OCI-LY7 (cell line): ENCODE measurements around the gene IL18RAP. TPM values are rescaled to one million over a fixed set of nuclear protein-coding genes. Genes with fewer than 3 reads are reported as not detected.

Source experiments
- BruUV-seq: library from RNA; stranded (reverse); fragments of 400-500 nt; replicated peaks from 2 replicates; lab custom pipeline; 2021; lab: Mats Ljungman, UMichigan
- CTCF ChIA-PET: fragments of 300-600 bp; sonication (Branson Sonifier 250); formaldehyde crosslinking; loops from one replicate; lab custom pipeline; 2022; ENCODE audit warnings: antibody characterized with exemption; ENCODE audit not compliant: unreplicated experiment; lab: Charles Lee
- POLR2A ChIA-PET: fragments of 300-600 bp; sonication (Branson Sonifier 250); formaldehyde crosslinking; loops from one replicate; lab custom pipeline; 2022; ENCODE audit warnings: antibody characterized with exemption; lab: Charles Lee
- DNase-seq: peaks from one replicate; pipeline ENCODE4 v3.0.0-alpha.2; 2015; ENCODE audit warnings: low spot score
- H2AFZ ChIP-seq: fragments of 200-600 bp; sonication (generic), shearing (Covaris generic); 2 replicates; pipeline ENCODE4 v1.6.1; 2014; ENCODE audit warnings: mild to moderate bottlenecking, antibody characterized with exemption, low read length, moderate library complexity
- H3K27ac ChIP-seq: fragments of 200-600 bp; sonication (generic); 2 replicates; pipeline ENCODE4 v1.5.1; 2014; ENCODE audit warnings: mixed run types, low read depth, mild to moderate bottlenecking, moderate library complexity, low read length, inconsistent platforms; ENCODE audit not compliant: poor library complexity, severe bottlenecking
- H3K36me3 ChIP-seq: fragments of 200-600 bp; sonication (generic); 2 replicates; pipeline ENCODE4 v1.6.1; 2014; ENCODE audit warnings: mild to moderate bottlenecking, antibody characterized with exemption, low read length, moderate library complexity, mixed read lengths; ENCODE audit not compliant: insufficient read depth
- H3K4me1 ChIP-seq: fragments of 200-600 bp; sonication (generic); 2 replicates; pipeline ENCODE4 v1.5.1; 2014; ENCODE audit warnings: mild to moderate bottlenecking, low read length; ENCODE audit not compliant: insufficient read depth, poor library complexity, severe bottlenecking
- H3K4me2 ChIP-seq: fragments of 200-600 bp; sonication (generic); 2 replicates; pipeline ENCODE4 v1.6.1; 2014; ENCODE audit warnings: mild to moderate bottlenecking, low read length
- H3K4me3 ChIP-seq: fragments of 200-600 bp; sonication (generic); 2 replicates; pipeline ENCODE4 v1.5.1; 2014; ENCODE audit warnings: mild to moderate bottlenecking, low read depth, low read length; ENCODE audit not compliant: poor library complexity, severe bottlenecking
- H3K79me2 ChIP-seq: fragments of 200-600 bp; sonication (generic); 2 replicates; pipeline ENCODE4 v1.6.1; 2016; ENCODE audit warnings: low read depth, mild to moderate bottlenecking, low read length, moderate library complexity, mixed read lengths; ENCODE audit not compliant: insufficient read depth
- H3K9me2 ChIP-seq: fragments of 200-600 bp; sonication (generic); 2 replicates; pipeline ENCODE4 v1.6.1; 2016; ENCODE audit warnings: mild to moderate bottlenecking, low read length, mixed read lengths; ENCODE audit not compliant: insufficient read depth
- H3K9me3 ChIP-seq: fragments of 200-600 bp; sonication (generic); 2 replicates; pipeline ENCODE4 v1.6.1; 2014; ENCODE audit warnings: mild to moderate bottlenecking, mixed run types, low read length, mixed read lengths
- H4K20me1 ChIP-seq: fragments of 200-600 bp; sonication (generic); 2 replicates; pipeline ENCODE4 v1.6.1; 2014; ENCODE audit warnings: mild to moderate bottlenecking, antibody characterized with exemption, low read length, moderate library complexity, mixed read lengths; ENCODE audit not compliant: insufficient read depth
- CTCF ChIP-seq: fragments of 200-600 bp; sonication (generic); conservative IDR thresholded peaks from 2 replicates; pipeline ENCODE4 v1.5.1; 2014; ENCODE audit warnings: mild to moderate bottlenecking, antibody characterized with exemption, low read length, moderate library complexity, mixed read lengths
- EZH2phosphoT487 ChIP-seq: fragments of 200-600 bp; sonication (generic); IDR thresholded peaks from 2 replicates; pipeline ENCODE4 v1.6.1; 2018; ENCODE audit warnings: low read depth, borderline replicate concordance, mild to moderate bottlenecking, mixed run types, antibody characterized with exemption, low read length, moderate library complexity, mixed read lengths
- intact Hi-C: fragments of 100-400 bp; cut with micrococcal nuclease; formaldehyde crosslinking; loops from one replicate; pipeline ENCODE4 v1.10.0; 2022; ENCODE audit not compliant: unreplicated experiment
- total RNA-seq, 2 experiments: library from RNA; depleted of rRNA in 1 of 2; stranded (reverse); fragments of >200 nt in 1 of 2; shearing (Covaris generic) in 1 of 2; gene quantifications; 2 replicates each; pipeline ENCODE4 v1.2.3, GENCODE V29; 2014 to 2022

IL18RAP gene
- total RNA-seq, 2 experiments from 2014 or later = not detected

GRCh38 chr2:102473020-102473419, 50.1 kb downstream of the IL18RAP start, which contains the start of gene SLC9A4:
SLC9A4 (plus strand) TSS chr2:102473226; CDS start chr2:102473760, 534 bp downstream.
- H4K20me1 ChIP-seq = no peaks in the 10 kb centered on the region
- H3K4me3 ChIP-seq = no peak within 1 kb of the TSS
- H3K4me2 ChIP-seq = no peak within 1 kb of the TSS
- POLR2A ChIA-PET = no interaction called here
- H3K36me3 ChIP-seq = no peaks in the 10 kb centered on the region
- H3K79me2 ChIP-seq = no peaks in the 10 kb centered on the region
- H3K9me2 ChIP-seq = no peaks in the 10 kb centered on the region
- CTCF ChIA-PET = no interaction called here
- peak; percentile 27 for DNase-seq
- intact Hi-C loops = loop anchor here (10.0 kb wide), 1 partner anchor 142 kb away; the partner anchor contains the start of gene SLC9A2
- no peaks in the 10 kb centered on the region for H3K9me3 ChIP-seq
- no peak within 1 kb of the TSS for H3K27ac ChIP-seq
- no peaks in the 10 kb centered on the region for H3K4me1 ChIP-seq
- TF ChIP-seq EZH2phosphoT487 = no peak
- peak; percentile 93 for TF ChIP-seq CTCF
- no peak within 1 kb of the TSS for H2AFZ ChIP-seq
- BruUV-seq = no TSS peak

GRCh38 chr2:102473631-102474030, 50.7 kb downstream of the IL18RAP start:
- Histone ChIP-seq H3K79me2 (no peaks in the 10 kb centered on the region), H3K36me3 (no peaks in the 10 kb centered on the region), H2AFZ (no peak overlapping the region), H3K4me1 (no peaks in the 10 kb centered on the region), H4K20me1 (no peaks in the 10 kb centered on the region), H3K27ac (no peak overlapping the region), H3K9me3 (no peaks in the 10 kb centered on the region), H3K4me3 (no peak overlapping the region), H3K4me2 (no peak overlapping the region), H3K9me2 (no peaks in the 10 kb centered on the region)
- ChIA-PET POLR2A (no interaction called here), CTCF (no interaction called here)
- no TSS peak for BruUV-seq
- intact Hi-C loops = loop anchor here (10.0 kb wide), 1 partner anchor 141 kb away; the partner anchor contains the start of gene SLC9A2
- no peak for TF ChIP-seq CTCF
- no peak for TF ChIP-seq EZH2phosphoT487
- DNase-seq = no peak

GRCh38 chr2:102474785-102475184, 51.8 kb downstream of the IL18RAP start:
- intact Hi-C loops = loop anchor here (10.0 kb wide), 1 partner anchor 140 kb away; the partner anchor contains the start of gene SLC9A2
- no peak for DNase-seq
- POLR2A ChIA-PET = no interaction called here

More at GRCh38 chr2:102474785-102475184, 51.8 kb downstream of the IL18RAP start:
- H3K79me2 ChIP-seq = no peaks in the 10 kb centered on the region
- H3K9me3 ChIP-seq = no peaks in the 10 kb centered on the region
- no peaks in the 10 kb centered on the region for H3K9me2 ChIP-seq
- CTCF ChIA-PET = no interaction called here
- no peaks in the 10 kb centered on the region for H4K20me1 ChIP-seq
- no peaks in the 10 kb centered on the region for H3K4me1 ChIP-seq
- H3K36me3 ChIP-seq = no peaks in the 10 kb centered on the region
- no TSS peak for BruUV-seq
- no peak overlapping the region for H3K4me2 ChIP-seq
- TF ChIP-seq CTCF = no peak
- no peak for TF ChIP-seq EZH2phosphoT487
- no peak overlapping the region for H3K4me3 ChIP-seq
- H3K27ac ChIP-seq = no peak overlapping the region
- H2AFZ ChIP-seq = no peak overlapping the region
